SK-N-SH (cell line): ENCODE results near the gene CTPS1.

Source experiments
- CHD2 ChIP-seq: fragments of 150-350 bp; IDR thresholded peaks from 2 replicates; pipeline ENCODE4 v1.6.1; 2018; ENCODE audit warnings: low read length; ENCODE audit not compliant: partially characterized antibody
- MEF2A ChIP-seq: IDR thresholded peaks from 2 replicates; pipeline ENCODE4 v1.4.0; 2012; ENCODE audit warnings: low read depth, borderline replicate concordance
- RAD21 ChIP-seq: IDR thresholded peaks from 2 replicates; pipeline ENCODE4 v1.6.1; 2012; ENCODE audit warnings: mild to moderate bottlenecking, low read length
- RCOR1 ChIP-seq: fragments of 150-350 bp; IDR thresholded peaks from 2 replicates; pipeline ENCODE4 v1.6.1; 2017; ENCODE audit warnings: antibody characterized with exemption, low read length
- TF ChIP-seq, protein P1 (sequence below): fragments of 200-600 bp; sonication (generic); IDR thresholded peaks from 2 replicates; pipeline ENCODE4 v1.6.1; 2017; ENCODE audit warnings: antibody characterized with exemption, mild to moderate bottlenecking, moderate library complexity
- TF ChIP-seq, protein P2 (sequence below): IDR thresholded peaks from 2 replicates; pipeline ENCODE4 v1.6.1; 2012; ENCODE audit warnings: mild to moderate bottlenecking, low read depth, low read length, moderate library complexity

DNA sequence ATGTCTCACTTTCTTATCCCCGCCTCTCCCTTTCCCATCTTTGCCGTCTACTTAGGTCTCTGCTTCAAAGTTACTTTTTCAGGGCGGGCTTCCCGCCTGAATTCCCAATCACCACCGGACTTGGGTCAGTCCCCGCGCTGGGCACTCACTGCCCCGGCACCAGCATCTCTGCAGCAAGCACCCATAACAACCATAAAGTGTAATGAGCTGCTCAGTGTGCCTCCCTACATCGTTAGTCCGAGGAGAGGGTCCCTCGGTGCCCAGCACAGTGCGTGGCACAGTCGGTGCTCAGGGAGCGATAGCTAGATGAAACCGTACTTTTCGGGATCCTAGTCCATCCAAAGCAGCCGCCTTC lies 633 bp upstream of the CTPS1 start:
- TF ChIP-seq CHD2 = no peak
- TF ChIP-seq RCOR1 = no peak
- TF ChIP-seq, protein P1, sequence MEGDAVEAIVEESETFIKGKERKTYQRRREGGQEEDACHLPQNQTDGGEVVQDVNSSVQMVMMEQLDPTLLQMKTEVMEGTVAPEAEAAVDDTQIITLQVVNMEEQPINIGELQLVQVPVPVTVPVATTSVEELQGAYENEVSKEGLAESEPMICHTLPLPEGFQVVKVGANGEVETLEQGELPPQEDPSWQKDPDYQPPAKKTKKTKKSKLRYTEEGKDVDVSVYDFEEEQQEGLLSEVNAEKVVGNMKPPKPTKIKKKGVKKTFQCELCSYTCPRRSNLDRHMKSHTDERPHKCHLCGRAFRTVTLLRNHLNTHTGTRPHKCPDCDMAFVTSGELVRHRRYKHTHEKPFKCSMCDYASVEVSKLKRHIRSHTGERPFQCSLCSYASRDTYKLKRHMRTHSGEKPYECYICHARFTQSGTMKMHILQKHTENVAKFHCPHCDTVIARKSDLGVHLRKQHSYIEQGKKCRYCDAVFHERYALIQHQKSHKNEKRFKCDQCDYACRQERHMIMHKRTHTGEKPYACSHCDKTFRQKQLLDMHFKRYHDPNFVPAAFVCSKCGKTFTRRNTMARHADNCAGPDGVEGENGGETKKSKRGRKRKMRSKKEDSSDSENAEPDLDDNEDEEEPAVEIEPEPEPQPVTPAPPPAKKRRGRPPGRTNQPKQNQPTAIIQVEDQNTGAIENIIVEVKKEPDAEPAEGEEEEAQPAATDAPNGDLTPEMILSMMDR = no peak
- TF ChIP-seq, protein P2, sequence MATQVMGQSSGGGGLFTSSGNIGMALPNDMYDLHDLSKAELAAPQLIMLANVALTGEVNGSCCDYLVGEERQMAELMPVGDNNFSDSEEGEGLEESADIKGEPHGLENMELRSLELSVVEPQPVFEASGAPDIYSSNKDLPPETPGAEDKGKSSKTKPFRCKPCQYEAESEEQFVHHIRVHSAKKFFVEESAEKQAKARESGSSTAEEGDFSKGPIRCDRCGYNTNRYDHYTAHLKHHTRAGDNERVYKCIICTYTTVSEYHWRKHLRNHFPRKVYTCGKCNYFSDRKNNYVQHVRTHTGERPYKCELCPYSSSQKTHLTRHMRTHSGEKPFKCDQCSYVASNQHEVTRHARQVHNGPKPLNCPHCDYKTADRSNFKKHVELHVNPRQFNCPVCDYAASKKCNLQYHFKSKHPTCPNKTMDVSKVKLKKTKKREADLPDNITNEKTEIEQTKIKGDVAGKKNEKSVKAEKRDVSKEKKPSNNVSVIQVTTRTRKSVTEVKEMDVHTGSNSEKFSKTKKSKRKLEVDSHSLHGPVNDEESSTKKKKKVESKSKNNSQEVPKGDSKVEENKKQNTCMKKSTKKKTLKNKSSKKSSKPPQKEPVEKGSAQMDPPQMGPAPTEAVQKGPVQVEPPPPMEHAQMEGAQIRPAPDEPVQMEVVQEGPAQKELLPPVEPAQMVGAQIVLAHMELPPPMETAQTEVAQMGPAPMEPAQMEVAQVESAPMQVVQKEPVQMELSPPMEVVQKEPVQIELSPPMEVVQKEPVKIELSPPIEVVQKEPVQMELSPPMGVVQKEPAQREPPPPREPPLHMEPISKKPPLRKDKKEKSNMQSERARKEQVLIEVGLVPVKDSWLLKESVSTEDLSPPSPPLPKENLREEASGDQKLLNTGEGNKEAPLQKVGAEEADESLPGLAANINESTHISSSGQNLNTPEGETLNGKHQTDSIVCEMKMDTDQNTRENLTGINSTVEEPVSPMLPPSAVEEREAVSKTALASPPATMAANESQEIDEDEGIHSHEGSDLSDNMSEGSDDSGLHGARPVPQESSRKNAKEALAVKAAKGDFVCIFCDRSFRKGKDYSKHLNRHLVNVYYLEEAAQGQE = no peak
- TF ChIP-seq RAD21 = no peak
- no peak for TF ChIP-seq MEF2A
